H1 (cell line): ENCODE measurements around the gene PPCDC. TPM values are rescaled to one million over a fixed set of nuclear protein-coding genes. Genes with fewer than 3 reads are reported as not detected.

Experiments used
- E2F6 ChIP-seq: IDR thresholded peaks from 2 replicates; pipeline ENCODE4 v1.6.1; 2012; ENCODE audit warnings: inconsistent platforms
- JUND ChIP-seq: IDR thresholded peaks from 2 replicates; pipeline ENCODE4 v1.6.1; 2011; ENCODE audit warnings: mild to moderate bottlenecking, improper control_type of control experiment, low read length
- POU5F1 ChIP-seq: IDR thresholded peaks from 2 replicates; pipeline ENCODE4 v1.6.1; 2011; ENCODE audit warnings: low read depth, mild to moderate bottlenecking, low read length, moderate library complexity
- ZNF274 ChIP-seq: IDR thresholded peaks from 2 replicates; pipeline ENCODE4 v1.7.0; 2012; ENCODE audit warnings: low read length, borderline replicate concordance; ENCODE audit errors: extremely low read depth
- polyA plus RNA-seq, 7 experiments: library from polyadenylated mRNA; depleted of rRNA in 3 of 7; stranded (reverse) in 5 of 7; unstranded in 2 of 7; fragments of >200 nt in 5 of 7; fragments of 200-250 nt in 2 of 7; gene quantifications; 1 replicate in 5 of 7; 2 replicates in 1 of 7; 4 replicates in 1 of 7; pipeline versions ENCODE4 v1.2.1 to v1.2.3, GENCODE V29; 2011 to 2013; ENCODE audit warnings: missing spikeins in 2 of 7, mixed read lengths in 2 of 7
- total RNA-seq: library from RNA; stranded (reverse); fragmentation: NEBNext Ultra II Directional; extraction: Animal tissue kit (Norgen Biotek cat#: 25700); gene quantifications from 2 replicates; pipeline ENCODE4 v1.2.1, GENCODE V29; 2021

The PPCDC gene
- total and polyA plus RNA-seq, 2 of the 8 experiments (the other 6 are each of a cell fraction or from before 2014, with no cell fraction given) = 11.3 to 29.7 TPM

DNA sequence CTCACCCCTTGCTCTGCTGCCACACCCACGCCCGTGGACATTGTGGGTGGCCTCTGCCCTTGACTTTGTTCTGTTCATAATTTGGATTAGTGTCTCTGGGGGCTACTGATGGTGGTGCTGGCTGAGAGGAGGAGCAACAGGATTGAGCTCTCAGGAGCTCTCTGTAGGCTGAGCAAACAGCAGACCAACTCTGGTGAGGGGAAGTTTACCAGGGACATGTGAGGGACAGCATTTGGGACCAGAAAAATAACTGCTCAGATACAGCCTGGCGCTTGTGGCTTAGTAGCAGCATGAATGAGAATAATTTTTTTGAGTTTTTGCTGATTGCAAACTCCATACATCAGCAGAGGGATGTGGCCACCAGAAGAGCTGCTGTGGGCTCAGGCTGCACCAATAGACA is 14.8 kb downstream of the PPCDC start (continued):
- TF ChIP-seq POU5F1 = no peak
- no peak for TF ChIP-seq ZNF274
- no peak for TF ChIP-seq JUND
- TF ChIP-seq E2F6 = no peak
